NCI-H2196 treated with DMSO at 0.1 percent for 48 hours (cell line): ENCODE data around the gene RRAGC.
"Not testable (repeated sequence)": the region's sequence is repeated elsewhere in the genome, so short reads cannot be mapped to it uniquely, and the experiment has no call there.

ENCODE experiments used
- DNase-seq: peaks from one replicate; lab custom pipeline; 2025; ENCODE audit not compliant: unreplicated experiment; lab: John Stamatoyannopoulos, UW

The RRAGC gene

GRCh38 chr1:38858833-38859560, 575 bp downstream of the RRAGC start:
- DNase-seq: no peak

GRCh38 chr1:38852780-38853179, 6.8 kb downstream of the RRAGC start:
- no peak for DNase-seq

- no peak for DNase-seq
Observed at GRCh38 chr1:38848071-38848470, 11.5 kb downstream of the RRAGC start.

GRCh38 chr1:38846210-38846609, 13.4 kb downstream of the RRAGC start:
- DNase-seq: no peak

- not testable (repeated sequence) for DNase-seq
Observed at GRCh38 chr1:38845088-38845487, 14.5 kb downstream of the RRAGC start.

- DNase-seq: no peak
Observed at GRCh38 chr1:38840281-38840680, 19.3 kb downstream of the RRAGC start.

GRCh38 chr1:38839363-38839762, 20.2 kb downstream of the RRAGC start:
- no peak for DNase-seq

- DNase-seq: not testable (repeated sequence)
Observed at GRCh38 chr1:38836316-38836715, 23.3 kb downstream of the RRAGC start.

- DNase-seq: peak; percentile 49
Observed at GRCh38 chr1:38834937-38835827, 24.4 kb downstream of the RRAGC start.

GRCh38 chr1:38834221-38834782, 25.3 kb downstream of the RRAGC start:
- no peak for DNase-seq

GRCh38 chr1:38833146-38833545, 26.4 kb downstream of the RRAGC start:
- DNase-seq: no peak

- no peak for DNase-seq
Observed at GRCh38 chr1:38832370-38832734, 27.2 kb downstream of the RRAGC start.

GRCh38 chr1:38831731-38832369, 27.7 kb downstream of the RRAGC start:
- DNase-seq: no peak

GRCh38 chr1:38829368-38829767, 30.2 kb downstream of the RRAGC start:
- no peak for DNase-seq

GRCh38 chr1:38827318-38827717, 32.3 kb downstream of the RRAGC start:
- DNase-seq: no peak

GRCh38 chr1:38826886-38827285, 32.7 kb downstream of the RRAGC start:
- no peak for DNase-seq

GRCh38 chr1:38826262-38826661, 33.3 kb downstream of the RRAGC start:
- DNase-seq: no peak

GRCh38 chr1:38820860-38821259, 38.7 kb downstream of the RRAGC start:
- DNase-seq: no peak

- DNase-seq: no peak
Observed at GRCh38 chr1:38819516-38819915, 40.1 kb downstream of the RRAGC start.

GRCh38 chr1:38819040-38819439, 40.5 kb downstream of the RRAGC start:
- DNase-seq: no peak

- DNase-seq: no peak
Observed at GRCh38 chr1:38818175-38818976, 41.2 kb downstream of the RRAGC start.
